GM12878 (cell line): ENCODE results near the gene FRAS1. TPM values are rescaled to one million over a fixed set of nuclear protein-coding genes. Genes with fewer than 3 reads are reported as not detected.

ENCODE experiments used
- ATAC-seq: fragments of 200-7000 bp; cut with Tn5 transposase; 3 replicates; pipeline ENCODE4 v1.9.1; 2020; ENCODE audit warnings: mild to moderate bottlenecking, moderate library complexity
- BruUV-seq: library from RNA; stranded (reverse); fragments of 400-500 nt; replicated peaks from 2 replicates; lab custom pipeline; 2021; lab: Mats Ljungman, UMichigan
- CTCF ChIA-PET: fragments of 300-600 bp; sonication (Branson Sonifier 250); formaldehyde crosslinking; extraction: SDS; loops from one replicate; lab custom pipeline; 2021; ENCODE audit warnings: inconsistent platforms; lab: Yijun Ruan, JAX
- POLR2A ChIA-PET: fragments of 350-600 bp; formaldehyde crosslinking; extraction: SDS; loops from one replicate; lab custom pipeline; 2021; ENCODE audit warnings: inconsistent platforms; lab: Charles Lee
- RAD21 ChIA-PET: fragments of 300-600 bp; sonication (Branson Sonifier 250); formaldehyde crosslinking; loops from one replicate; lab custom pipeline; 2023; ENCODE audit warnings: antibody characterized with exemption; ENCODE audit not compliant: unreplicated experiment; lab: Charles Lee
- SMC1A ChIA-PET: fragments of 300-600 bp; sonication (Branson Sonifier 250); formaldehyde crosslinking; loops from one replicate; lab custom pipeline; 2023; ENCODE audit not compliant: unreplicated experiment, uncharacterized antibody; lab: Charles Lee
- DNase-seq: peaks from one replicate; pipeline ENCODE4 v3.0.0-alpha.2; 2011; ENCODE audit warnings: low read depth, low spot score
- FAIRE-seq: peaks from 3 replicates; lab custom pipeline; 2011; peaks lifted over from hg19 to GRCh38; lab: Jason Lieb, UNC
- H2AFZ ChIP-seq: 2 replicates; pipeline ENCODE4 v1.6.0; 2011; ENCODE audit warnings: low read depth, low read length, control low read depth; ENCODE audit not compliant: control insufficient read depth
- H3K27ac ChIP-seq: 2 replicates; pipeline ENCODE4 v1.5.1; 2011; ENCODE audit warnings: control low read depth; ENCODE audit not compliant: control insufficient read depth, insufficient read depth
- H3K27me3 ChIP-seq, 2 experiments: replicated peaks in 1 of 2; 2 replicates each; pipeline versions ENCODE4 v1.6.0 to v1.6.1; 2011; ENCODE audit warnings: low read length in 1 of 2; ENCODE audit not compliant: control insufficient read depth in 2 of 2, insufficient read depth in 2 of 2
- H3K36me3 ChIP-seq, 2 experiments: 2 replicates each; pipeline ENCODE4 v1.5.1; 2011; ENCODE audit warnings: low read length in 1 of 2; ENCODE audit not compliant: control insufficient read depth in 2 of 2, insufficient read depth in 2 of 2
- H3K4me1 ChIP-seq: 2 replicates; pipeline ENCODE4 v1.6.1; 2011; ENCODE audit warnings: mild to moderate bottlenecking, low read length, moderate library complexity, mixed read lengths; ENCODE audit not compliant: control insufficient read depth, insufficient read depth
- H3K4me2 ChIP-seq: 2 replicates; pipeline ENCODE4 v1.6.0; 2011; ENCODE audit warnings: control low read depth; ENCODE audit not compliant: control insufficient read depth, insufficient read depth
- H3K4me3 ChIP-seq: fragments of 200-600 bp; sonication (generic); 2 replicates; pipeline ENCODE4 v1.5.1; 2016
- H3K79me2 ChIP-seq: 2 replicates; pipeline ENCODE4 v1.6.0; 2011; ENCODE audit warnings: low read length; ENCODE audit not compliant: control insufficient read depth, insufficient read depth
- H3K9ac ChIP-seq: 2 replicates; pipeline ENCODE4 v1.8.0; 2011; ENCODE audit warnings: low read length, control low read depth, mixed read lengths; ENCODE audit not compliant: control insufficient read depth, insufficient read depth
- H3K9me3 ChIP-seq: replicated peaks from 3 replicates; pipeline ENCODE4 v1.5.1; 2011; ENCODE audit warnings: mild to moderate bottlenecking, low read length; ENCODE audit not compliant: control insufficient read depth, insufficient read depth
- H4K20me1 ChIP-seq: 2 replicates; pipeline ENCODE4 v1.6.0; 2011; ENCODE audit not compliant: control insufficient read depth, insufficient read depth
- ATF7 ChIP-seq: fragments of 450-650 bp; IDR thresholded peaks from 2 replicates; pipeline ENCODE4 v1.6.1; 2016; ENCODE audit warnings: low read depth, mild to moderate bottlenecking
- CEBPB ChIP-seq, 2 experiments: fragments of 150-350 bp in 1 of 2; IDR thresholded peaks; 2 replicates each; pipeline ENCODE4 v1.6.1; 2012 to 2014; ENCODE audit warnings: low read depth in 2 of 2, low read length in 2 of 2, borderline replicate concordance in 1 of 2, inconsistent platforms in 1 of 2
- CHD1 ChIP-seq: IDR thresholded peaks from 2 replicates; pipeline ENCODE4 v1.6.1; 2012; ENCODE audit warnings: low read depth, low read length, improper control_type of control experiment
- MTA3 ChIP-seq: IDR thresholded peaks from 2 replicates; pipeline ENCODE4 v1.6.1; 2012; ENCODE audit warnings: low read length, inconsistent platforms, borderline replicate concordance
- MYC ChIP-seq: IDR thresholded peaks from 2 replicates; pipeline ENCODE4 v1.6.1; 2011; ENCODE audit warnings: mild to moderate bottlenecking, low read length, moderate library complexity, inconsistent platforms; ENCODE audit not compliant: insufficient read depth, insufficient replicate concordance, insufficient read length, severe bottlenecking
- POLR2AphosphoS5 ChIP-seq: IDR thresholded peaks from 2 replicates; pipeline ENCODE4 v1.6.1; 2011; ENCODE audit warnings: mild to moderate bottlenecking, low read length, inconsistent platforms
- RAD21 ChIP-seq: IDR thresholded peaks from 2 replicates; pipeline ENCODE4 v1.6.1; 2011; ENCODE audit warnings: mild to moderate bottlenecking, low read depth, low read length, moderate library complexity; ENCODE audit not compliant: insufficient read depth
- RCOR1 ChIP-seq: conservative IDR thresholded peaks from 2 replicates; pipeline ENCODE4 v1.6.1; 2012; ENCODE audit warnings: low read depth, low read length, improper control_type of control experiment
- SPI1 ChIP-seq: IDR thresholded peaks from 2 replicates; pipeline ENCODE4 v1.6.1; 2011; ENCODE audit warnings: low read depth, mild to moderate bottlenecking, low read length, moderate library complexity, borderline replicate concordance; ENCODE audit not compliant: insufficient read depth
- TCF7 ChIP-seq: IDR thresholded peaks from 2 replicates; pipeline ENCODE4 v1.6.1; 2014; ENCODE audit warnings: antibody characterized with exemption, borderline replicate concordance
- ZNF622 ChIP-seq: fragments of 450-650 bp; IDR thresholded peaks from 2 replicates; pipeline ENCODE4 v1.6.1; 2017; ENCODE audit warnings: mild to moderate bottlenecking, inconsistent platforms
- WGBS: methylation state at CpG from one replicate; pipeline ENCODE4 v1.1.6; 2016; ENCODE audit warnings: low lambda C conversion rate; ENCODE audit not compliant: insufficient replicate concordance, insufficient coverage; ENCODE audit errors: missing lambda C conversion rate; 5-methylcytosine and 5-hydroxymethylcytosine counted together
- in situ Hi-C: fragments of 300-500 bp; cut with MboI; formaldehyde crosslinking; loops from 9 replicates; pipeline ENCODE4 v1.14.3; 2018; ENCODE audit warnings: mixed read lengths
- intact Hi-C: fragments of 100-400 bp; cut with micrococcal nuclease; formaldehyde crosslinking; loops from one replicate; pipeline ENCODE4 v1.14.2; 2022; ENCODE audit not compliant: unreplicated experiment
- polyA plus RNA-seq, 11 experiments: library from polyadenylated mRNA; depleted of rRNA in 4 of 11; unstranded in 6 of 11; stranded (reverse) in 5 of 11; fragments of >200 nt; fragmentation: Nextera tagmentation in 4 of 11; fragmentation: Illumina TruSeq in 1 of 11; extraction: Ambion mirVana in 4 of 11; extraction: Trizol in 1 of 11; gene quantifications; 1 replicate in 1 of 11; 2 replicates in 10 of 11; pipeline versions ENCODE4 v1.2.1 to v1.2.3, GENCODE V29; 2011 to 2016; ENCODE audit warnings: inconsistent platforms in 2 of 11, missing spikeins in 2 of 11, low read depth in 1 of 11
- total RNA-seq, 4 experiments: library from RNA; depleted of rRNA in 3 of 4; stranded (reverse); fragments of >200 nt in 3 of 4; fragmentation: Illumina TruSeq in 1 of 4; extraction: Trizol in 1 of 4; gene quantifications; 2 replicates each; pipeline versions ENCODE4 v1.2.1 to v1.2.3, GENCODE V29; 2013 to 2021
- TF ChIP-seq, protein P1 (sequence below): fragments of 150-350 bp; IDR thresholded peaks from 2 replicates; pipeline ENCODE4 v1.6.1; 2016; ENCODE audit warnings: low read depth, low read length

FRAS1 gene
- total and polyA plus RNA-seq, 10 of the 15 experiments (the other 5 are each of a cell fraction or from before 2014, with no cell fraction given): 0.08 to 11.7 (median 0.20) TPM

GRCh38 chr4:78556665-78557064 is 499.5 kb downstream of the FRAS1 start:
- SMC1A ChIA-PET: no interaction called here
- POLR2A ChIA-PET: no interaction called here
- in situ Hi-C loops: no loop called here
- Histone ChIP-seq H3K36me3 (no peaks in the 10 kb centered on the region), H2AFZ (no peak overlapping the region), H3K4me2 (no peak overlapping the region), H3K4me1 (no peaks in the 10 kb centered on the region), H3K4me3 (no peak overlapping the region), H3K27ac (no peak overlapping the region), H3K9me3 (no peaks in the 10 kb centered on the region), H3K9ac (no peak overlapping the region), H3K27me3 (peaks cover 0 to under 1% of the 10 kb centered on the region in 2 experiments; a peak in 3 of 4 replicates)
- no TSS peak for BruUV-seq
- intact Hi-C loops: no loop called here
- CTCF ChIA-PET: no interaction called here
- TF ChIP-seq ATF7: no peak
- TF ChIP-seq, protein P1, sequence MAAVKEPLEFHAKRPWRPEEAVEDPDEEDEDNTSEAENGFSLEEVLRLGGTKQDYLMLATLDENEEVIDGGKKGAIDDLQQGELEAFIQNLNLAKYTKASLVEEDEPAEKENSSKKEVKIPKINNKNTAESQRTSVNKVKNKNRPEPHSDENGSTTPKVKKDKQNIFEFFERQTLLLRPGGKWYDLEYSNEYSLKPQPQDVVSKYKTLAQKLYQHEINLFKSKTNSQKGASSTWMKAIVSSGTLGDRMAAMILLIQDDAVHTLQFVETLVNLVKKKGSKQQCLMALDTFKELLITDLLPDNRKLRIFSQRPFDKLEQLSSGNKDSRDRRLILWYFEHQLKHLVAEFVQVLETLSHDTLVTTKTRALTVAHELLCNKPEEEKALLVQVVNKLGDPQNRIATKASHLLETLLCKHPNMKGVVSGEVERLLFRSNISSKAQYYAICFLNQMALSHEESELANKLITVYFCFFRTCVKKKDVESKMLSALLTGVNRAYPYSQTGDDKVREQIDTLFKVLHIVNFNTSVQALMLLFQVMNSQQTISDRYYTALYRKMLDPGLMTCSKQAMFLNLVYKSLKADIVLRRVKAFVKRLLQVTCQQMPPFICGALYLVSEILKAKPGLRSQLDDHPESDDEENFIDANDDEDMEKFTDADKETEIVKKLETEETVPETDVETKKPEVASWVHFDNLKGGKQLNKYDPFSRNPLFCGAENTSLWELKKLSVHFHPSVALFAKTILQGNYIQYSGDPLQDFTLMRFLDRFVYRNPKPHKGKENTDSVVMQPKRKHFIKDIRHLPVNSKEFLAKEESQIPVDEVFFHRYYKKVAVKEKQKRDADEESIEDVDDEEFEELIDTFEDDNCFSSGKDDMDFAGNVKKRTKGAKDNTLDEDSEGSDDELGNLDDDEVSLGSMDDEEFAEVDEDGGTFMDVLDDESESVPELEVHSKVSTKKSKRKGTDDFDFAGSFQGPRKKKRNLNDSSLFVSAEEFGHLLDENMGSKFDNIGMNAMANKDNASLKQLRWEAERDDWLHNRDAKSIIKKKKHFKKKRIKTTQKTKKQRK: no peak
- no peak for TF ChIP-seq TCF7
- TF ChIP-seq ZNF622: no peak
- TF ChIP-seq RCOR1: no peak
- TF ChIP-seq POLR2AphosphoS5: no peak
- TF ChIP-seq MTA3: no peak
- TF ChIP-seq MYC: no peak
- TF ChIP-seq CEBPB (IDR thresholded peaks at IDR 0.05; ENCODE audit: borderline replicate concordance in 1 of 2, low read depth in 2 of 2, low read length in 2 of 2): no peak
- no peak for TF ChIP-seq RAD21
- no peak for TF ChIP-seq CHD1
- TF ChIP-seq SPI1: no peak
- TF ChIP-seq, all 136 proteins: peak for 0
- ATAC-seq (no peak), DNase-seq (no peak), FAIRE-seq (no peak)
- Histone ChIP-seq H4K20me1 (no peaks in the 10 kb centered on the region), H3K79me2 (no peaks in the 10 kb centered on the region)
- WGBS: 29% methylated on average over 4 of the region's 4 CpGs
- RAD21 ChIA-PET: no interaction called here
